GM12874 (cell line): ENCODE results near the gene RAC2.

ENCODE experiments used
- CTCF ChIP-seq: IDR thresholded peaks from 2 replicates; pipeline ENCODE4 v1.5.1; 2011; ENCODE audit warnings: low read depth, mild to moderate bottlenecking, control low read depth, low read length, moderate library complexity; ENCODE audit not compliant: insufficient read depth

Gene RAC2

DNA sequence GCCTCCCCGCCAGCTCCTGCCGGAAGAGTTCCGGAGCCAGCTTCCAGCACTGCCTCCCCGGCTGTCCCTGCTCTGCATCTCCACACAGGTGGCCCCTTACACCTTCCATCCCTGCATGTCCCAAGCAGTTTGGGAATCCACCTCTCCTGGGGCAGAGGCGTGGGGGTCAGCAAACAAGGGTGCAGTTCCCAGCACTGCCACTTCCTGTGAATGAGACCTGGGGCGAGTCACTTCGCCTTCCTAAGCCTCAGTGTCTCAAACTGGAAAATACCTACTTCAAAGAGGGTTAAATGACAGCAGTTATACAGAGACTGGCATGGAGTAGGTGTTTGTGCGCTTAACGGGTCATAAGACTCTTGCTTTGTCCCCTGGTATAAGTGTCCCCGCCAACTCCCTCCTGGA, 43.5 kb upstream of the RAC2 start:
- no peak for TF ChIP-seq CTCF

DNA sequence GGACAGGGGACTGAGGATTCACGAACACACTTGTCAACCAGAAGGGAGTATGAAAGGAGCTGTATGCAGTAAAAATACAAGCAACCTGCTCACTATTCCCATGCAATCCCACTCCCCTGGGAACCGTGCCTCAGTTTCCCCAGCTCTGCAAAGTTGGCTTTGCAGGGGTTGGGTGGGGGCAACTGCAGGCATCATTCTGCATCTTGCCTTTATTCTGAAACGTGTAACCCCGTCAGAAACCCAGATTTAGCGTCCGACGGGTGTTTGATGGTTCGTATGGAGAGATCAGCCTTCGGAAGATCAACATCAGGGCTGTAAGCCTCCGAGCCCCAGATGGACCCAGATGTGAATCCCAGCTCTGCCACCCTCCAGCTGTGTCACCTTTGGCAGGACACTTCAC, 41.9 kb upstream of the RAC2 start:
- no peak for TF ChIP-seq CTCF

DNA sequence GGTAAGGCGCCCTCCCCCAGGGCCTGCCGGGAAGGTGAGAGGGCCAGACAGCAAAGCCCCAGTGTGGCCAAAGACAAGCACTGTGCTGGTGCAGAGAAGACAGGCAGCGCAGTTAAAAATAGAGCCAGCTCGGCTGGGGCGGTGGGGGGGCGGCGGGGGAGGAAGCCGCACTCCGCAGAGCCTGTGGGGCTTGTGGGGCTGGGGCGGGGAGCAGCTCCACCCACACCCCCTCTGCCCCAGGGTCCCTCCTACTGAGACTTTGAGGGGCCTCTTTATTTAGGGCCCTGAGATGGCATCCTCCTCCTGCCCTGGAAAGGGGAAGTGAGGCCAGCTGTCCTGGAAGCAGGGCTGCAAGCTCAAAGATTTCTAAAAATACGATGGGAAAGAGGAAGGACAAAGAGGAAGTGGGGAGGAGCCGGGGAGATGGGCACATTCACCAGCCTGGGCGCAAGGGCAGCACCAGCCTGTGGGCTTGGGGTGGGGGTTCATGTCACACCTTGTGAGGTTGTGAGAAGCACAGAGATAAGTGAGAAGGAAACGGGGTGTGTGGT, 40.8 kb upstream of the RAC2 start:
- no peak for TF ChIP-seq CTCF

GRCh38 chr22:37284126-37284804, 40.2 kb upstream of the RAC2 start:
- no peak for TF ChIP-seq CTCF

DNA sequence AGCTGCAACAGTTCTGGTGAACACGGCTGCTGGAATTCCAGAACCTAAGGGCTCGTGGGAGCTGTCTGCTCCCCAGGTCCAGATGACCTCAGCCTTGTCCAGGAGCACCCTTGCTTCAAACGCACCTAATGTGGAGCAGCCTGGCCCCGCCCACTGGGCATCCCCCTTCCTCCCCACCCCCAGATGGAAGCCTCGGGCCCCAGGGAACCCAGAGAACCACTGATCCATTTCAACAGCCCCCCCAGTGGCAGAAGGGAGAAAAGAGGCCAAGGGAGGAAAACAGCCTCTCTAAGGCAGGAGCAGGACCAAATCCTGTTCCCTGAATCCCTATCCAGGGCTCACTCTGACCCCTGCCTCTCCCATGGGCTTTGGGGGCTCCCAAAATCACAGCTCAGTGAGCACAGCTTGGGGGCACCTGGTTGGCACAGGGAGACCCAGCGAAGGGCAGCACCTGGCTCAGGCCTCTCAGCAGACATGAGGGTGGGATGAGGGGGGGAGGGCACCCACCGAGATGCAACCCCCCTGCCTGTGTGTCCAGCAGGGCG, 39.4 kb upstream of the RAC2 start:
- peak; percentile 16; the same call in 1 of the 2 replicates for TF ChIP-seq CTCF

DNA sequence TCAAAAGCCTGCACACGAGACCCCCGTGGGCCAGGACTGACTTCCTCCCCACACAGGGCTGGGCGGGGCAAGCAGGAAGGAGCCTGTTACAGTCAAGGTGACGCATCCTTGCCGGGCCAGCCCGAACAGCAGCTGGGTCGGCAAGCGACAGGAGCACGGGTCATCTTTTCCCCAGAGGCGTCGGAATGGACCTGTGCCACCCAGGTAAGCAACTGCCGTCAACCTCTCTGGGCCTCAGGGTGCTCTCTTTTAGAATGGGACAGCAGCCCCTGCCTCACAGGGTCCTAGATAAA, 38.3 kb upstream of the RAC2 start, which contains the start of gene CYTH4:
Gene CYTH4, plus strand, starts transcription at position 124 of the 293 bp plus-strand sequence. Its CDS starts 62 bp downstream, at position 186.
- TF ChIP-seq CTCF, result no peak

DNA sequence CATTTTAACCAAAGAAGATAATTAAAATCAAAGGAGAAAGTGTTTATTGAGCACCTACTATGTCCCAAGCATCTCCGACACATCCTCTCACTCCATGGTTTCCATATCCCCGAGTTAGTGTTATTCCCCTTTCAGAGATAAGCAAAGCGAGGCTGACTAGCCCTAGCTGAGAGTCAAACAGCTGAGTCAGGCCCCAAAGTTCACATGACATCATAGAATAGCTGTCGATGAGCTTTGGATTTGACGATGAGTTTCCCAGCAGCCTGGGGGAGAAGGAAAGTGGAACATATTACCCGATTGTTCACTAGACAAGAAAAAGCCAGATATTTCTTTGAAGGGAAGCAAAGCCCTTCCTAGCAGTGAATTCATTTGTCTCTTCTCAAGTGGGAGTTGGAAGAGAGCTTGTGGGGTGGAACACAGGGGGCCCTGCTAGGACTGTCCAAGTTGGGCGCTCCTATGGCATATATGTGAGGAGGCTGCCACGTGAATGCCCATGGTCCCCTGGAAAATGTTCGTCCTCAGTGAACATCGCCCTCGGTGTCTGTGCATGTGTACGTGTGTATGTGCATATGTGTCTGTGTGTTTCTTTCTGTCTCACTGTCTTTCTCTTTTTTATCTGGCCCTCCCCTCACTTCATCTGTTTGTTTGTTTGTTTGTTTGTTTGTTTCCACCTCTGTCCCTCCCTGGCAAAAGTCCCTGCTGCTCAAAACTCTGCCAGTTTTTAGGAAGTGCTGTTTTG, 37.7 kb upstream of the RAC2 start:
- TF ChIP-seq CTCF, result no peak
